SK-N-MC (cell line): ENCODE results near the gene CPEB2.

Experiments used
- DNase-seq: peaks from one replicate; pipeline ENCODE4 v3.0.0-alpha.2; 2011; ENCODE audit warnings: low read depth, low spot score
- H3K27ac ChIP-seq: fragments of 200-600 bp; sonication (generic); 2 replicates; pipeline ENCODE4 v1.5.1; 2016; ENCODE audit warnings: mixed run types
- H3K36me3 ChIP-seq: fragments of 200-600 bp; sonication (generic); 2 replicates; pipeline ENCODE4 v1.6.1; 2017; ENCODE audit warnings: antibody characterized with exemption, low read length, mixed read lengths; ENCODE audit not compliant: insufficient read depth
- H3K4me3 ChIP-seq: fragments of 200-600 bp; sonication (generic); 2 replicates; pipeline ENCODE4 v1.5.1; 2016
- H3K9ac ChIP-seq: fragments of 200-600 bp; sonication (generic); 2 replicates; pipeline ENCODE4 v1.8.0; 2017; ENCODE audit warnings: mixed run types, mixed read lengths; ENCODE audit not compliant: insufficient read length
- H3K9me3 ChIP-seq: fragments of 200-600 bp; sonication (generic); 2 replicates; pipeline ENCODE4 v1.6.1; 2017; ENCODE audit warnings: low read depth, mild to moderate bottlenecking, antibody characterized with exemption, low read length, moderate library complexity, mixed read lengths
- EZH2 ChIP-seq: fragments of 200-600 bp; sonication (generic); IDR thresholded peaks from one replicate; pipeline ENCODE4 v1.6.1; 2017; ENCODE audit warnings: antibody characterized with exemption
- FOXP2 ChIP-seq: optimal IDR thresholded peaks from 2 replicates; pipeline ENCODE3; 2011; ENCODE audit warnings: mild to moderate bottlenecking, moderate library complexity; ENCODE audit not compliant: insufficient read depth; ENCODE audit errors: extremely low read length, control extremely low read depth
- POLR2AphosphoS5 ChIP-seq: IDR thresholded peaks from 2 replicates; pipeline ENCODE4 v1.6.1; 2012; ENCODE audit warnings: mild to moderate bottlenecking, low read depth, low read length, borderline replicate concordance

CPEB2 gene

DNA sequence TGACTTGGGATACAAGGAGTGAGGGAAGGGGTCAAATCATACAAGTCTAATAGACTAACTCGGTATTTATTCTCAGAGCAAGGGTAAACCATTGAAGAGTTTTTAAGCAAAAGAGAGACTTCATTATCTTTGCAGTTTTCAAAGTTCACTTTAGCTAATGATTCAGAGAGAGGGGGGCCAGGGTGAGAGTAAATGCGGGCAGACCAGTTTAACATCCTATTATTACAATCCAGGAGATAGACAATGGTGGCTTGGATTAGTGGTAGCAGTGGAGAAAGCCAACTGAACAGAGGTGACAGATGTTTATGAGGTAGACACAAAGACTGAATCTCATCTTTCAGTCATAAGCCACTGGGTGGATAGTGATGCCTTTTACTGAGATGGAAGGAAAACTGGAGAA is 57.9 kb downstream of the CPEB2 start:
- H3K9me3 ChIP-seq: no peaks in the 10 kb centered on the region
- H3K9ac ChIP-seq: no peak overlapping the region
- DNase-seq: no peak
- 0 out of 2 replicates have a peak overlapping the region, but pooled peaks have one; percentile 9 for H3K27ac ChIP-seq
- TF ChIP-seq FOXP2 (no peak), POLR2AphosphoS5 (no peak), EZH2 (no peak)
- peaks cover 91% of the 10 kb centered on the region for H3K36me3 ChIP-seq
- H3K4me3 ChIP-seq: no peak overlapping the region

- H3K27ac ChIP-seq: peak overlapping the region; percentile 54
- no peak for TF ChIP-seq POLR2AphosphoS5
- no peak for TF ChIP-seq EZH2
- no peak for TF ChIP-seq FOXP2
These were observed 61.1 kb downstream of the CPEB2 start for GRCh38 chr4:15063341-15063740.

GRCh38 chr4:15065516-15065915 is 63.2 kb downstream of the CPEB2 start:
- H3K9ac ChIP-seq: no peak overlapping the region
- DNase-seq: no peak
- TF ChIP-seq POLR2AphosphoS5 (no peak), FOXP2 (no peak), EZH2 (no peak)
- no peak overlapping the region for H3K4me3 ChIP-seq
- no peaks in the 10 kb centered on the region for H3K9me3 ChIP-seq
- H3K36me3 ChIP-seq: peaks cover 84% of the 10 kb centered on the region
- peak overlapping the region; percentile 50; the same call in 1 of the 2 replicates for H3K27ac ChIP-seq

More at GRCh38 chr4:15063341-15063740, 61.1 kb downstream of the CPEB2 start:
- Histone ChIP-seq H3K9ac (no peak overlapping the region), H3K4me3 (no peak overlapping the region), H3K36me3 (peaks cover 94% of the 10 kb centered on the region), H3K9me3 (no peaks in the 10 kb centered on the region)
- DNase-seq: no peak

GRCh38 chr4:15066140-15066539 is 63.9 kb downstream of the CPEB2 start:
- DNase-seq: no peak
- no peak overlapping the region for H3K4me3 ChIP-seq
- TF ChIP-seq FOXP2: no peak
- TF ChIP-seq POLR2AphosphoS5: no peak
- no peak for TF ChIP-seq EZH2
- peak overlapping the region; percentile 50; the same call in 1 of the 2 replicates for H3K27ac ChIP-seq
- H3K9me3 ChIP-seq: no peaks in the 10 kb centered on the region
- H3K36me3 ChIP-seq: peaks cover 84% of the 10 kb centered on the region
- H3K9ac ChIP-seq: no peak overlapping the region

DNA sequence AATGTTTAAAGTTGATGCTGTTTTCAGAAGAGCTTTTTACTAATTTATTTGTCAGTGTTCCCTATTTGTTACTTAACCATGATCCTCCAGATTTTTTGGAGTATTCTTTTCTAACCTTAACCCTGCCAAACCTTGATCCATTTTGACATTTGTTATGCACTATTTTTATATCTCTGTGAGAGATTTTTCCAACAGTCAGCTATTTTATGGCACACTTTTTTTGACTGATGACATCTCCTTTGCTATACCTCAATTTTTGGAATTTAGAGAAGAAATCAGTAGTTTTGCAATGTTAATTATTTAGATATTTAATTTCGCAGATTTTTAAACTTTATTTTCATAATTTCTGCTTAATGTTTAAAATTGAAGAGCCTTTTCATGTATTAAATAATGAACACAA is 66.0 kb downstream of the CPEB2 start:
- no peak for DNase-seq
- H3K36me3 ChIP-seq: peaks cover 72% of the 10 kb centered on the region
- TF ChIP-seq EZH2 (no peak), FOXP2 (no peak), POLR2AphosphoS5 (no peak)
- H3K27ac ChIP-seq: peak overlapping the region; percentile 70
- H3K9me3 ChIP-seq: no peaks in the 10 kb centered on the region
- no peak overlapping the region for H3K9ac ChIP-seq
- no peak overlapping the region for H3K4me3 ChIP-seq

DNA sequence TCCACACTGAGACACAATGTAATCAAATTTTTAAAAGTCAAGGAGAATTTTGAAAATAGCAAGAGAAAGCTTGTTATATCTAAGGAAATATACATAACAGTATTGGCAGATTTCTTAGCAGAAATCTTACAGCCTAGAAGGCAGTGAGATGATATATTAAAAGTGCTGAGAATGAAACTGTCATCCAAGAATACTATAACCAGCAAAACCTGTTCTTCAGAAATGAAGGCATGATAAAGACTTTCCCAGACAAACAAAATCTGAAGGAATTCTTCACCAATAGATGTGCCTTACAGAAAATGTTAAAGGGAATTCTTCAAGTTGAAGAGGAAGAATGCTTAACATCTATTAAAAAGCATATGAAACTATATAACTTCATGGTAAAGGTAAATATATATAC is 73.6 kb downstream of the CPEB2 start:
- Histone ChIP-seq H3K27ac (no peak overlapping the region), H3K4me3 (no peak overlapping the region), H3K9me3 (0 out of 2 replicates have a peak, but pooled peaks cover 3% of the 10 kb centered on the region), H3K36me3 (peaks cover 8% of the 10 kb centered on the region), H3K9ac (no peak overlapping the region)
- TF ChIP-seq EZH2 (no peak), POLR2AphosphoS5 (no peak), FOXP2 (no peak)
- DNase-seq: no peak

- TF ChIP-seq EZH2: no peak
- no peak for TF ChIP-seq POLR2AphosphoS5
- TF ChIP-seq FOXP2: no peak
- H3K36me3 ChIP-seq: no peaks in the 10 kb centered on the region; the same call in 1 of the 2 replicates
These were observed 75.7 kb downstream of the CPEB2 start for GRCh38 chr4:15077969-15078368.

GRCh38 chr4:15078682-15079642 is 76.7 kb downstream of the CPEB2 start:
- TF ChIP-seq EZH2: no peak
- TF ChIP-seq FOXP2: no peak
- TF ChIP-seq POLR2AphosphoS5: no peak
- Histone ChIP-seq H3K27ac (no peak overlapping the region), H3K36me3 (no peaks in the 10 kb centered on the region), H3K9ac (no peak overlapping the region), H3K9me3 (0 out of 2 replicates have a peak, but pooled peaks cover 3% of the 10 kb centered on the region), H3K4me3 (no peak overlapping the region)
- DNase-seq: no peak

More at GRCh38 chr4:15077969-15078368, 75.7 kb downstream of the CPEB2 start:
- no peak overlapping the region for H3K4me3 ChIP-seq
- no peak overlapping the region for H3K27ac ChIP-seq
- no peak for DNase-seq
- 0 out of 2 replicates have a peak, but pooled peaks cover 3% of the 10 kb centered on the region for H3K9me3 ChIP-seq
- no peak overlapping the region for H3K9ac ChIP-seq
